GM18870 (cell line): ENCODE measurements around the gene NXPH4.

Experiments
- ATAC-seq: cut with Tn5 transposase; IDR thresholded peaks from one replicate; pipeline ENCODE4 v1.9.1; 2021; ENCODE audit warnings: moderate library complexity; ENCODE audit not compliant: unreplicated experiment

The NXPH4 gene

DNA sequence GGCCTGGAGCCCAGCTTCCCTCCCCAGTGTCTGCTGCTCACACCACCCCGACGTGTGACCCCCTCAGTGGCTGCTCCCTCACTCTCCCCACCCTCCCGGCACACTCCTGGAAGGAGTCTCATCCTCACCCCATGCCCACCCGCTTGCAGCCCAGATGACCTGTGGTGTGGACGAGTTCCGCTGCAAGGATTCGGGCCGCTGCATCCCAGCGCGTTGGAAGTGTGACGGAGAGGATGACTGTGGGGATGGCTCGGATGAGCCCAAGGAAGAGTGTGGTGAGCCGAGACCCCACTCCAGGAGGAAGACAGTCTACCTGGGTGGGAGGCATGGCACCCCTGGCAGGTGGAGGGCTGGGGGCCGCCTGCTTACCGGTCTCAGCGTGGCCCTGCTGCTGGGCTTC is 15.0 kb upstream of the NXPH4 start:
- ATAC-seq = no peak

- ATAC-seq = no peak
These were observed 14.3 kb upstream of the NXPH4 start for GRCh38 chr12:57202321-57202720.

DNA sequence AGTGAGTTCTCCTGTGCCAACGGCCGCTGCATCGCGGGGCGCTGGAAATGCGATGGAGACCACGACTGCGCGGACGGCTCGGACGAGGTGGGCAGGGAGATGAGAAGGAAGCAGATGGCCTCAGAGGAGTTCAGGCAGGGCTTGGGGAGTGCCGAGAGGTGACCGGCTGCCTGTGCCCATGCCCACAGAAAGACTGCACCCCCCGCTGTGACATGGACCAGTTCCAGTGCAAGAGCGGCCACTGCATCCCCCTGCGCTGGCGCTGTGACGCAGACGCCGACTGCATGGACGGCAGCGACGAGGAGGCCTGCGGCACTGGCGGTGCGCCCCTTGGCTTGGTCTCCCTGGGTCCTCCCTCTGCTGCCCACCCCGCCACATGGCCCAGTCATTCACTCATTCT is 13.4 kb upstream of the NXPH4 start:
- ATAC-seq = no peak

GRCh38 chr12:57203791-57204190 is 12.8 kb upstream of the NXPH4 start:
- no peak for ATAC-seq

DNA sequence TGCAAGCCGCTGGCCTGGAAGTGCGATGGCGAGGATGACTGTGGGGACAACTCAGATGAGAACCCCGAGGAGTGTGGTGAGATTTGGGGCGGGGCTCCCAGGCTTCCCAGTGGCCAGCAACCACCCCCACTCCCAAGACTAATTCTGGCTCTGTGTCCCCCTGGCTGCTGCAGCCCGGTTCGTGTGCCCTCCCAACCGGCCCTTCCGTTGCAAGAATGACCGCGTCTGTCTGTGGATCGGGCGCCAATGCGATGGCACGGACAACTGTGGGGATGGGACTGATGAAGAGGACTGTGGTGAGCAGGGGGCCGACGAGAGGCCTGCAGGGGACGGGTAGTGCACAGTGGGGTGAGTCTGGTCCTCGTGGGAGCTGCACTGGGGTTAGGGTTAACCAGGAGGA is 12.1 kb upstream of the NXPH4 start:
- no peak for ATAC-seq

- no peak for ATAC-seq
These were observed 11.4 kb upstream of the NXPH4 start for GRCh38 chr12:57205186-57205585.

GRCh38 chr12:57205931-57206330 is 10.7 kb upstream of the NXPH4 start:
- no peak for ATAC-seq

- no peak for ATAC-seq
These were observed 8.6 kb upstream of the NXPH4 start for GRCh38 chr12:57207731-57208630.

GRCh38 chr12:57208631-57209282 is 7.8 kb upstream of the NXPH4 start:
- no peak for ATAC-seq

- no peak for ATAC-seq
These were observed 6.7 kb upstream of the NXPH4 start for GRCh38 chr12:57209916-57210315.

DNA sequence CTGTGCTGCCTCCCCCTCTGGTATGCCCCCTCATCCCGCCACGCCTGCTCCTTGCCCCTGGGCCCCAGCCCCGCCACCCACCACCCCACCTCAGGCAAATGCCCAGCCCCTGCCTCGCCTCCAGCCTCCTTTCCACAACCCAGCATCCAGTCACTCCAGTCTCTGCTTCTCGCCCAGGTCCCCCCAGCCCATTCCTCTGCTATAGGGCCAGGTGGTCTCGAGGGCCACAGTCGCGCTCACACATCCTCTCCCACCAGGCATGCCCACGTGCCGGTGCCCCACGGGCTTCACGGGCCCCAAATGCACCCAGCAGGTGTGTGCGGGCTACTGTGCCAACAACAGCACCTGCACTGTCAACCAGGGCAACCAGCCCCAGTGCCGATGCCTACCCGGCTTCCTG is 6.1 kb upstream of the NXPH4 start:
- no peak for ATAC-seq

DNA sequence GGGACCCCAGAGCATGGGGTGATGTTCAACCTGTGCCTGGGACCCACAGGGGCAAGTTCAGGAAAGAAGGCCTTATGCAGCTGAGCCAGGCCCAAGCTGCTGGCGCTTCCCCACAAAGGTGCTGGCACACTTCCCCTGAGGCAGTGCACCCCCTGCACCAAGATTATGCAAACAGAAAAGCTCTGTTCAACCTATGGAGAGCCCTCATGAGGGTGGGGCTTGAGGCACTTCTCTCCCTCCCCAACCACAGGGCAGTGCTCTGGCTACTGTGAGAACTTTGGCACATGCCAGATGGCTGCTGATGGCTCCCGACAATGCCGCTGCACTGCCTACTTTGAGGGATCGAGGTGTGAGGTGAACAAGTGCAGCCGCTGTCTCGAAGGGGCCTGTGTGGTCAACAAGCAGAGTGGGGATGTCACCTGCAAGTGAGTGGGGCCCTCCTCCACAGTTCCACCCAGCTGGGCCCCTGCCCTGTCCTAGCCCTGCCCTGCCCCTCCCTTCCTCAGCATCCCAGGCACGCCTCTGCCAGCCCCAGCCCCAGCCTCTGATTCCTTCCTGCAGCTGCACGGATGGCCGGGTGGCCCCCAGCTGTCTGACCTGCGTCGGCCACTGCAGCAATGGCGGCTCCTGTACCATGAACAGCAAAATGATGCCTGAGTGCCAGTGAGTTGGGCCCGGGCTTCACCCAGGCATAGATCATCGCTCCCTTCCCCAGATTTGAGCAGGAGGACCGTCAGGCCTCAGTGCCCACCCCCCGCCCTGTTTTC is 5.5 kb upstream of the NXPH4 start:
- ATAC-seq = no peak

- no peak for ATAC-seq
These were observed 4.5 kb upstream of the NXPH4 start for GRCh38 chr12:57211791-57212700.

DNA sequence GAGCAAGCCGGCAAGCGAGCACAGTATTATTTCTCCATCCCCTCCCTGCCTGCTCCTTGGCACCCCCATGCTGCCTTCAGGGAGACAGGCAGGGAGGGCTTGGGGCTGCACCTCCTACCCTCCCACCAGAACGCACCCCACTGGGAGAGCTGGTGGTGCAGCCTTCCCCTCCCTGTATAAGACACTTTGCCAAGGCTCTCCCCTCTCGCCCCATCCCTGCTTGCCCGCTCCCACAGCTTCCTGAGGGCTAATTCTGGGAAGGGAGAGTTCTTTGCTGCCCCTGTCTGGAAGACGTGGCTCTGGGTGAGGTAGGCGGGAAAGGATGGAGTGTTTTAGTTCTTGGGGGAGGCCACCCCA is 3.9 kb upstream of the NXPH4 start:
- ATAC-seq = no peak

GRCh38 chr12:57213058-57213715 is 3.4 kb upstream of the NXPH4 start:
- no peak for ATAC-seq

GRCh38 chr12:57213763-57214397 is 2.7 kb upstream of the NXPH4 start:
- ATAC-seq = no peak

DNA sequence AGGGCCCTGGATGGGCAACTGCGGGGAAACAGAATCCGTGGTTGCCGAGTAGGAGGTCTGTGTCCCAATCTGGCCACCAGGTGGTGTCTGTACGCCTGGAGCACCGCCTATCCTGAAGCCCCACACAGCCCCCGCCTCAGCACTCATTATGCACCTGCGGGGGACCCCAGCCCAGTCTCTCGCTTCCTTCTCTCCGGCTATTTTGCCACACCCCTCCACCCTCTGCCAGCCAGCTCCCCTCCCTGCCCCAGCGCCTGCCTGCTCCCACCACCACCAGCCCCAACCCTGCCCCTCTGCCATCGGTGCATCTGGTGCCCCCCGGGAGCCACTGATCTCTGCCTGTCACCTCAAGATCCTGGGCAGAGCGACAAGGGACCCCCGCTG is 2.2 kb upstream of the NXPH4 start:
- no peak for ATAC-seq

GRCh38 chr12:57215065-57215464 is 1.5 kb upstream of the NXPH4 start:
- ATAC-seq = no peak

GRCh38 chr12:57215668-57216013 is 953 bp upstream of the NXPH4 start:
- ATAC-seq = no peak
